GM12872 (cell line): Measurements from ENCODE around the gene TNFAIP2.

ENCODE experiments used
- CTCF ChIP-seq: IDR thresholded peaks from 3 replicates; pipeline ENCODE4 v1.5.1; 2011; ENCODE audit warnings: low read depth, mild to moderate bottlenecking, low read length, moderate library complexity; ENCODE audit not compliant: insufficient read depth

TNFAIP2 gene

GRCh38 chr14:103129301-103130016, 6.2 kb downstream of the TNFAIP2 start:
- no peak for TF ChIP-seq CTCF

- no peak for TF ChIP-seq CTCF
Measured at GRCh38 chr14:103130017-103130764, 6.9 kb downstream of the TNFAIP2 start.

GRCh38 chr14:103130965-103131364, 7.7 kb downstream of the TNFAIP2 start:
- TF ChIP-seq CTCF = no peak

- no peak for TF ChIP-seq CTCF
Measured at GRCh38 chr14:103131580-103131979, 8.3 kb downstream of the TNFAIP2 start.

- TF ChIP-seq CTCF = no peak
Measured at GRCh38 chr14:103132381-103133209, 9.3 kb downstream of the TNFAIP2 start.

GRCh38 chr14:103133210-103134140, 10.2 kb downstream of the TNFAIP2 start:
- no peak for TF ChIP-seq CTCF

- TF ChIP-seq CTCF = no peak
Measured at GRCh38 chr14:103134405-103134804, 11.1 kb downstream of the TNFAIP2 start.
